NK-92 treated with Interleukin-12 subunit alpha and Interleukin-12 subunit beta, amount 100 ng/mL, for 24 hours (cell line): ENCODE results near the gene HTT.

ENCODE experiments used
- DNase-seq: peaks from one replicate; lab custom pipeline; 2025; lab: John Stamatoyannopoulos, UW

The HTT gene

DNA sequence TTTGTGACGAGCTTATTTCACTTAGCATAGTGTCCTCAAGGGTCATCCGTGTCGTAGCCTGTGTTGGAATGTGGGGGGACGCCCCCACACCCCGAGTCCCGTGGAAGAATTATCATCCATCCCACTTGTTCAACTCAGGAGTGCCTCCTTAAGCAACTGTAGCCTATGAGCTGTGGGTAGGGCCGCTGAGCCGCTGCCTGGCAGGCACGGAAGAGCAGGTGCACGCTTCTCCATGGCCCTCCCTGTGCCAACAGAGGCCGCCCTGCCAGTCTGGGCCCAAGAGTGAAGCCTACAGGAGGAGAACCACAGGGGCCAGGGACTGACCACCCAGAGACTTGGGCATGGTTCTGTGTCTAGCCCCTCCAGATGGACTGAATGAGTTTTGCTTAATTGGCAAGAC is 216.0 kb downstream of the HTT start:
- no peak for DNase-seq

DNA sequence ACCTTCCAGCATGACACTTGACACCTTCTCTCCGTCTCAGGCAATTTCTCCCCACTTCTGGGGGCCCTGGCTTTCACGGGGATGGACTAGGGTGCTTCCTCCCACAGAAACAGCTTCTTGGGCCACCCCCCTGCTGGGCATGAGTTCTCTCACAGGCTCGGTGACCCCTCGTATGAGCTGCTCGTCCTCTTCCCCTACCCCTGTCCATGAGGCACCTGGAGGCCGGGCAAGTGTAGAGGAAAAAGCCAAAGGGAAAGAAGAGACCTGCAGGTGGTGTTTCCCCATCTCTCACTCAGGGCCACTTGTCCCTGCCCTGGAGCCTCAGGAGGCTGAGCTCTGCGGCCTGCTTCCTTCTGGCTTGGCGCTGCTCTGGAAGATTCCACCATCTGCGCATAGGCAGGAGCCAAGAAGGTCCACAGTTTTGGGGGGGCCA is 216.4 kb downstream of the HTT start:
- DNase-seq = no peak

DNA sequence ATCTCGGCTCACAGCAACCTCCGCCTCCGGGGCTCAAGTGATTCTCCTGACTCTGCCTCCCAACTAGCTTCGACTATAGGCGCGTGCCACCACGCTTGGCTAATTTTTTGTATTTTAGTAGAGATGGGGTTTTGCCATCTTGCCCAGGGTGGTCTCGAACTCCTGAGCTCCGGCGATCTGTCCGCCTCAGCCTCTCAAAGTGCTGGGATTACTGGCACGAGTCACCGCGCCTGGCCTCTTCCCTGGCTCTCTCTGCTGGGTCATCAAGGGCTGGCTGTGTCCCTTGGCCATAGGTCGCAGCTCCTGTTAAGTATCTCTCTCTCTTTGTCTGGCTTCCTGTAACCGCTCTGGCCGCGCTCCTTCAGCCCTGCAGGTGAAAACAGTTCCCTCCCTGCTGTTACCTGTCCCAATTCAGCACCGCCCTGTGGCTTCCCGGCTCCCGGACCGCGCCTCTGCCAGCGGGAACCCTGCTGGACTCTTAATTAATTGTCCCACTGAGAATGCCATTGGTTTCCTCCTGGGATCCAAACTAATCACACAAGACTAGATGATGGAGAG is 217.0 kb downstream of the HTT start:
- no peak for DNase-seq

DNA sequence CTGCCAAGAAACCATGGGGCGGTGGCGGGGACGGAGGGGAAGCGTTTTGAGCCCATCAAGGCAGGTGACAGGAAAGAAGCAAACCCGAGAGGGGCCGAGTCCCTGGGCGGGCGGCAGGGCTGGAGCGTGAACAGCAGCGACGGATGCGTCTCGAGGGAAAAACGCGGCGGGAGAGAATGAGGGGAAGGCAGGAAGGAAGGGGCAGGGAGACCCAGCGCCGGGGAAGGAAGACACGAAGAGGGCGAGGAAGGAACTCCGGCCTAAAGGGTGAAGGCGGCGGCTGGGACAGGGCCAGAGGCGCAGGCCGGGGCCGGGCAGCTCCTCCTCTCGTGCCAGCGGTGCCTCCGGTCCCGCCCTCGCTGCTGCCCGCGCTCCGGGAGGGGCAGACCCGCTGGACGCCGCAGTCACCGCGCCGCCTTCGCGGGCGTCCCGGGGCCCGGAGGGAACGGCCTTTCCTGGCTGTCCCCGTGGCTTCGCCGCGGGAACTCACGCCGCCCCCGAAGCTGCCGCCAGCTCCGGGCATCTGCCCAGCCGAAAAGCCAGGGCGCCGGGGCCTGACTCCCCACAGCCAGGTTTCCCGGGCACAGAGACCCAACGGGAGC is 217.6 kb downstream of the HTT start:
- DNase-seq = no peak

DNA sequence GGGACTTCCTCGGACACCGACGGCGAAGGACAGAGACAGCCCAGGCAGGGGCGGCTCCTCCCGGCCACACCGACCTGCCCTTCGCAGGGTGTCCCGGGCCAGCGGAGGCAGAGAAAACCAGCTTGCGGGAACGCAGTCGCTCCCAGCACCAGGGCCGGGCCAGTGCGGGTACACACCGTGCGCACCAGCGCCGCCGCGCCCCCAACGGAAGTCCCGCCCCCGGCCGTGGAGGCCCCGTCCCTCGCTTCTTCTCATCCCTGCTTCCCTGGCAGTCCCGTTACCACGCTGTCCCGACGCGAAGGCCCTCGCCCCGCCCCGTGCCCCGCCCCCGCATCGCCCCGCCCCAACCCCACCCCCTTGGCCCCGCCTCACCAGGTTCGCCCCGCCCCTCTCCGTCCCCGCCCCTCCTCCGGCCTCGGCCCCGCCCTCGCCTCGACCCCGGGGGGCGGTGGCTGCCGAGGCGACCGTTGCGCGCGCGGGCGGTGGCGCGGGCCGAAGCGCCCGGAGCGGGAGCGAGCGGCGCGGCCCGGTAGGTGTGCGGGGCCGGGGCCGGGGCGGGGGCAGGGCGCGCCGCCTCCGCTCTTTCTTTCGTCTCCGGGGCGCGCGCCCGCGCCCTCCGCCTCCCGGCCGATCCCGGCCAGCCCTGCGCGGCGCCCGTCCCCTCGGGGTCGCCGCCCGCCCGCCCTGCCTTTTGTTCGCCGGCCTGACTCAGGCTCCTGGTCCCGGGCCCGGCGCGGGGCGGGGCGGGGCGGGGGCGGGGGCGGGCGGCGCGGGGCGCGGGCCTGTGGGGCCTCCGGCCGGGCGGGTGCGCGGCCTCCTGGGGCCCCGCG is 218.3 kb downstream of the HTT start, which contains the start of gene RGS12:
Gene RGS12 (plus strand): TSS at position 451 of the 830 bp plus-strand sequence. CDS start 23,150 bp downstream, outside the sequence.
- no peak for DNase-seq
